MM.1S (cell line): ENCODE data around the gene CC2D1B.

Experiments
- CTCF ChIP-seq: fragments of 300-600 bp; sonication (generic); IDR thresholded peaks from 2 replicates; pipeline ENCODE4 v1.5.1; 2016; ENCODE audit warnings: antibody characterized with exemption, low read length, mixed read lengths
- EZH2 ChIP-seq: fragments of 300-600 bp; sonication (generic); optimal IDR thresholded peaks from 2 replicates; pipeline ENCODE3; 2017; ENCODE audit warnings: low read depth, mild to moderate bottlenecking, antibody characterized with exemption, low read length, mixed read lengths
- EZH2phosphoT487 ChIP-seq: fragments of 300-600 bp; sonication (generic); IDR thresholded peaks from 2 replicates; pipeline ENCODE4 v1.6.1; 2018; ENCODE audit warnings: antibody characterized with exemption, low read length

- TF ChIP-seq EZH2 = no peak
- no peak for TF ChIP-seq CTCF
- no peak for TF ChIP-seq EZH2phosphoT487
Observed at GRCh38 chr1:52386458-52386857, 20.5 kb upstream of the CC2D1B start.
